IMR-90 (cell line): ENCODE results near the gene KRCC1.

ENCODE experiments used
- FOS ChIP-seq: fragments of 150-350 bp; IDR thresholded peaks from 2 replicates; pipeline ENCODE4 v1.6.1; 2016; ENCODE audit warnings: low read depth, low read length
- MXI1 ChIP-seq: IDR thresholded peaks from 2 replicates; pipeline ENCODE4 v1.6.1; 2012; ENCODE audit warnings: low read depth, mild to moderate bottlenecking, low read length, moderate library complexity, borderline replicate concordance
- POLR2A ChIP-seq: IDR thresholded peaks from 2 replicates; pipeline ENCODE4 v1.6.1; 2012; ENCODE audit warnings: mild to moderate bottlenecking, low read depth, low read length
- RAD21 ChIP-seq: IDR thresholded peaks from 2 replicates; pipeline ENCODE4 v1.6.1; 2012; ENCODE audit warnings: low read length, improper control_type of control experiment
- RFX5 ChIP-seq: IDR thresholded peaks from 2 replicates; pipeline ENCODE4 v1.8.0; 2012; ENCODE audit warnings: low read depth, mild to moderate bottlenecking, low read length, moderate library complexity
- SMC3 ChIP-seq: fragments of 150-350 bp; IDR thresholded peaks from 2 replicates; pipeline ENCODE4 v1.6.1; 2016; ENCODE audit warnings: low read depth, mild to moderate bottlenecking, antibody characterized with exemption, low read length, moderate library complexity
- TF ChIP-seq, protein P1 (sequence below): conservative IDR thresholded peaks from 2 replicates; pipeline ENCODE4 v1.5.1; 2012; ENCODE audit warnings: mild to moderate bottlenecking, low read depth, low read length, improper control_type of control experiment
- TF ChIP-seq, protein P2 (sequence below): fragments of 150-350 bp; IDR thresholded peaks from 2 replicates; pipeline ENCODE4 v1.6.1; 2017; ENCODE audit warnings: mild to moderate bottlenecking, antibody characterized with exemption, low read length, low read depth

DNA sequence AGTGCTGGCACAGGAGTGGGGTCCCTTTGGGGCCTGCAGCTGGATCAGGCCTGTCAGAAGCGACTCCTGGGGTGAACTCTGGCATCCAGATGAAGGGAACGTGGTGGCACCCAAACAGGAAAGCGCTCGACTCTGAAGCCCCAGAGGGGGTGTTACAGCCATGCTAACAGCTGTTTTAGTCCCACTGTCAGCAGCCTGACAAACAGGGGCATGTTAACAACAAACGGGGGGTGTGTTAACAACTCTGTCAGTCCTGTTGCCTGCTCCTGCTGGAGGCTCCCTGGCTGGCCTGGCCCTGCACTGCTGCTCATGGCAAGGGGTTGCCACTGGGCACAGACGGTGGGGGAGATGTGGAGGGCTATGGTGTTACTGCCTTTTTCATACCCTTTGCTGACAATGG is 36.7 kb downstream of the KRCC1 start:
- TF ChIP-seq, protein P1, sequence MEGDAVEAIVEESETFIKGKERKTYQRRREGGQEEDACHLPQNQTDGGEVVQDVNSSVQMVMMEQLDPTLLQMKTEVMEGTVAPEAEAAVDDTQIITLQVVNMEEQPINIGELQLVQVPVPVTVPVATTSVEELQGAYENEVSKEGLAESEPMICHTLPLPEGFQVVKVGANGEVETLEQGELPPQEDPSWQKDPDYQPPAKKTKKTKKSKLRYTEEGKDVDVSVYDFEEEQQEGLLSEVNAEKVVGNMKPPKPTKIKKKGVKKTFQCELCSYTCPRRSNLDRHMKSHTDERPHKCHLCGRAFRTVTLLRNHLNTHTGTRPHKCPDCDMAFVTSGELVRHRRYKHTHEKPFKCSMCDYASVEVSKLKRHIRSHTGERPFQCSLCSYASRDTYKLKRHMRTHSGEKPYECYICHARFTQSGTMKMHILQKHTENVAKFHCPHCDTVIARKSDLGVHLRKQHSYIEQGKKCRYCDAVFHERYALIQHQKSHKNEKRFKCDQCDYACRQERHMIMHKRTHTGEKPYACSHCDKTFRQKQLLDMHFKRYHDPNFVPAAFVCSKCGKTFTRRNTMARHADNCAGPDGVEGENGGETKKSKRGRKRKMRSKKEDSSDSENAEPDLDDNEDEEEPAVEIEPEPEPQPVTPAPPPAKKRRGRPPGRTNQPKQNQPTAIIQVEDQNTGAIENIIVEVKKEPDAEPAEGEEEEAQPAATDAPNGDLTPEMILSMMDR: no peak
- TF ChIP-seq RAD21: no peak
- no peak for TF ChIP-seq SMC3
- TF ChIP-seq, protein P2, sequence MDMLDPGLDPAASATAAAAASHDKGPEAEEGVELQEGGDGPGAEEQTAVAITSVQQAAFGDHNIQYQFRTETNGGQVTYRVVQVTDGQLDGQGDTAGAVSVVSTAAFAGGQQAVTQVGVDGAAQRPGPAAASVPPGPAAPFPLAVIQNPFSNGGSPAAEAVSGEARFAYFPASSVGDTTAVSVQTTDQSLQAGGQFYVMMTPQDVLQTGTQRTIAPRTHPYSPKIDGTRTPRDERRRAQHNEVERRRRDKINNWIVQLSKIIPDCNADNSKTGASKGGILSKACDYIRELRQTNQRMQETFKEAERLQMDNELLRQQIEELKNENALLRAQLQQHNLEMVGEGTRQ: no peak
- no peak for TF ChIP-seq MXI1
- no peak for TF ChIP-seq RFX5
- TF ChIP-seq POLR2A: no peak
- no peak for TF ChIP-seq FOS
